Measurements from ENCODE around the gene ZFP1. TPM values are rescaled to one million over a fixed set of nuclear protein-coding genes. Genes with fewer than 3 reads are reported as not detected.

The ZFP1 gene
- total and polyA plus RNA-seq, 2 experiments from 2014 or later: 4.8 to 12.5 TPM

- peaks cover 31% of the 10 kb centered on the region for H3K4me1 ChIP-seq (ENCODE audit: insufficient read depth)
- H3K9me3 Mint-ChIP-seq: no peaks in the 10 kb centered on the region
- DNase-seq (ENCODE audit: low spot score): no peak
- no peaks in the 10 kb centered on the region for H3K27me3 ChIP-seq (ENCODE audit: insufficient read depth)
- H3K36me3 ChIP-seq (ENCODE audit: insufficient read depth): no peaks in the 10 kb centered on the region
- no peak overlapping the region for H2AFZ ChIP-seq
- H3K27ac Mint-ChIP-seq: no peak overlapping the region
- TF ChIP-seq ETS1 (IDR thresholded peaks at IDR 0.05): no peak
- no peak for TF ChIP-seq STAT1 (IDR thresholded peaks at IDR 0.05; ENCODE audit: unreplicated experiment)
- no peak for TF ChIP-seq POLR2AphosphoS5 (IDR thresholded peaks at IDR 0.05; ENCODE audit: low read depth)
- no peak for TF ChIP-seq REST (IDR thresholded peaks at IDR 0.05; ENCODE audit: unreplicated experiment)
- TF ChIP-seq CREB1 (CRISPR knock-in tag; IDR thresholded peaks at IDR 0.05; ENCODE audit: low read depth): no peak
- TF ChIP-seq NANOG (IDR thresholded peaks at IDR 0.05; ENCODE audit: borderline replicate concordance): no peak
- TF ChIP-seq CTCF (conservative IDR thresholded peaks at IDR 0.05; ENCODE audit: low read depth in 2 of 2): no peak
- TF ChIP-seq JUNB (IDR thresholded peaks at IDR 0.05; ENCODE audit: unreplicated experiment): no peak
- TF ChIP-seq ZNF114 (CRISPR knock-in tag; IDR thresholded peaks at IDR 0.05): no peak
- TF ChIP-seq ZNF462 (CRISPR knock-in tag; IDR thresholded peaks at IDR 0.05): no peak
- no peak for TF ChIP-seq EZH2 (IDR thresholded peaks at IDR 0.05; ENCODE audit: low read depth, unreplicated experiment)
- TF ChIP-seq EZH2phosphoT487 (IDR thresholded peaks at IDR 0.05; ENCODE audit: unreplicated experiment): no peak
- no peak for TF ChIP-seq ZNF331 (CRISPR knock-in tag; IDR thresholded peaks at IDR 0.05; ENCODE audit: low read depth)
- H3K27ac ChIP-seq (ENCODE audit: low read depth): no peak overlapping the region
- H3K27me3 Mint-ChIP-seq (ENCODE audit: insufficient read depth, low read depth, poor library complexity): peaks cover 24% of the 10 kb centered on the region
- peaks cover 15% of the 10 kb centered on the region for H3K36me3 Mint-ChIP-seq (ENCODE audit: low read depth)
- no peak overlapping the region for H3K4me3 Mint-ChIP-seq
- peaks cover 14% of the 10 kb centered on the region for H3F3A ChIP-seq (replicated peaks; ENCODE audit: low read depth)
- peaks cover 5% of the 10 kb centered on the region; the same call in 1 of the 2 replicates for H4K20me1 ChIP-seq (replicated peaks; ENCODE audit: insufficient read depth)
- ATAC-seq: no peak
- H3K79me2 ChIP-seq (replicated peaks; ENCODE audit: insufficient read depth): peaks cover 4% of the 10 kb centered on the region; the same call in 1 of the 2 replicates
- H3K9me2 ChIP-seq (ENCODE audit: insufficient read depth): no peaks in the 10 kb centered on the region
- H3K4me3 ChIP-seq: no peak overlapping the region
- H3K4me2 ChIP-seq: no peak overlapping the region
- peaks cover 47% of the 10 kb centered on the region for H3K4me1 Mint-ChIP-seq
Observed at GRCh38 chr16:75107505-75107904, 40.8 kb upstream of the ZFP1 start.
